ENCODE data around the gene FGD3.

FGD3 gene

DNA sequence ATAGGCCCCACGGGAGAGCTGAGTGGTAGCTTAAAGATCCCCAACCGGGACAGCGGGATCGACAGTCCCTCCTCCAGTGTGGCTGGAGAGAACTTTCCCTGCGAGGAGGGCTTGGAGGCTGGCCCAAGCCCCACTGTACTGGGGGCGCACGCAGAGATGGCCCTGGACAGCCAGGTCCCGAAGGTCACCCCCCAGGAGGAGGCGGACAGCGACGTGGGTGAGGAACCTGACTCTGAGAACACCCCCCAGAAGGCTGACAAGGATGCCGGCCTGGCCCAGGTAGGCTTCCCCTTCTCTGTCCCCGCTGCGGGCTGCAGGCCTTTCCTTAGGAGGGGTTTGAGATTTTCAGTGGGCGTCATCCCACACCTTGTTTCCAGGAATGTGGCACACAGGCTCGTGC lies 29.1 kb downstream of the FGD3 start:
- Histone ChIP-seq H3K9me3 (ENCODE audit: control insufficient read depth in 1 of 2, low read length in 2 of 2) (no peaks in the 10 kb centered on the region), H3K27me3 (ENCODE audit: control insufficient read depth in 1 of 2, insufficient read depth in 2 of 2, low read length in 2 of 2) (no peaks in the 10 kb centered on the region), H3K4me3 (ENCODE audit: low read depth in 1 of 2, low read length in 2 of 2) (no peak overlapping the region), H3K4me1 (ENCODE audit: control insufficient read depth in 1 of 2, insufficient read depth in 2 of 2, low read length in 2 of 2) (peaks cover 3 to 8% of the 10 kb centered on the region in 2 donors), H3K36me3 (ENCODE audit: control insufficient read depth in 1 of 2, insufficient read depth in 2 of 2, low read length in 2 of 2) (peaks cover 0 to 14% of the 10 kb centered on the region in 2 donors), H3K27ac (ENCODE audit: low read depth, low read length) (no peak overlapping the region), H3K9ac (ENCODE audit: low read depth in 1 of 2, low read length in 2 of 2) (no peak overlapping the region)

DNA sequence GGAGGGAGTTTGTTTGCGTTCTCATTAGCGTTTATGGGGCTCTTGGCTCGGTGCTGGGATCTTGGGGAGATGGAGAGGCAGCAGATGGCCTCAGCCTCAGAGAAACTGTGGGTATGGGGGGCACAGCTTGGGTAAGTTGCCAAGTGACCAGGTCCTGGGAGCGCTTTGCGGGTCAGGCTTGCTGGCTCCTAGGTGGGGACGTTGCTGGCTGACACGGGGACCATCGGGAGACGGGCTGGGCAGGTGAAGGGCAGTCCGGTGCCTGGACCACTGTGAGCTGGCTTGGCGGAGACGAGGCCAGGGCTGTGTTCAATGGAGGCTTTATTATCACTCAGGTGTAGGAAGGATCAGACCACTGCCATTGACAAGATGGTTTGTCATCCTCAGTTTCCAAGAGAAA lies 30.0 kb downstream of the FGD3 start:
- H3K4me3 ChIP-seq (ENCODE audit: low read depth in 1 of 2, low read length in 2 of 2) = no peak overlapping the region
- H3K27me3 ChIP-seq (ENCODE audit: control insufficient read depth in 1 of 2, insufficient read depth in 2 of 2, low read length in 2 of 2) = no peaks in the 10 kb centered on the region
- no peak overlapping the region for H3K9ac ChIP-seq (ENCODE audit: low read depth in 1 of 2, low read length in 2 of 2)
- peaks cover 3 to 8% of the 10 kb centered on the region in 2 donors for H3K4me1 ChIP-seq (ENCODE audit: control insufficient read depth in 1 of 2, insufficient read depth in 2 of 2, low read length in 2 of 2)
- no peaks in the 10 kb centered on the region for H3K9me3 ChIP-seq (ENCODE audit: control insufficient read depth in 1 of 2, low read length in 2 of 2)
- peaks cover 0 to 14% of the 10 kb centered on the region in 2 donors for H3K36me3 ChIP-seq (ENCODE audit: control insufficient read depth in 1 of 2, insufficient read depth in 2 of 2, low read length in 2 of 2)
- no peak overlapping the region for H3K27ac ChIP-seq (ENCODE audit: low read depth, low read length)

DNA sequence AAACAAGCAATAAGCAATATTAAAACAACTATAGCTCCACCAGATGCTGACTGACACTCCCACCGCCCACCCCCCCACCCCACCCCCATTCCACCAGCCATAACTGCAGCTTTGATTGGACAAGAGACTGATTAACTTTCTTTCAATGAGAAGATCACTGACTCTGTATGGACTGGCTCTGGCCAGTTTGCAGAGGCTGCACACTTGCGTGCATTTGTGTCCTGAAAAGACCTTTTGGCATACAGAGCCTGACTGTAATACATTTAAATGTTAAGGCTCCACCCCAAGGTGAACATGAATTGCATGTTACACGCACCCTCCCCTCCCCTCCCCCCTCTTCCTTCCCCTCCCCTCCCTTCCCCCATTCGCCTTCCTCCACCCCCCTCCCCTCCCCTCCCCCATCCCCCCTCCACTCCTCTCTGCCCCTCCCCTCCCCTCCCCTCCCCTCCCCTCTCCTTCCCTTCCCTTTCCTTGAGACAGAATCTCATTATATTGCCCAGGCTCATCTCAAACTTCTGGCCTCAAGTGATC lies 31.1 kb downstream of the FGD3 start:
- H3K27ac ChIP-seq (ENCODE audit: low read depth, low read length) = no peak overlapping the region
- H3K36me3 ChIP-seq (ENCODE audit: control insufficient read depth in 1 of 2, insufficient read depth in 2 of 2, low read length in 2 of 2) = peaks cover 0 to 14% of the 10 kb centered on the region in 2 donors
- no peak overlapping the region for H3K9ac ChIP-seq (ENCODE audit: low read depth in 1 of 2, low read length in 2 of 2)
- H3K27me3 ChIP-seq (ENCODE audit: control insufficient read depth in 1 of 2, insufficient read depth in 2 of 2, low read length in 2 of 2) = no peaks in the 10 kb centered on the region
- peaks cover 3 to 8% of the 10 kb centered on the region in 2 donors for H3K4me1 ChIP-seq (ENCODE audit: control insufficient read depth in 1 of 2, insufficient read depth in 2 of 2, low read length in 2 of 2)
- H3K9me3 ChIP-seq (ENCODE audit: control insufficient read depth in 1 of 2, low read length in 2 of 2) = no peaks in the 10 kb centered on the region
- H3K4me3 ChIP-seq (ENCODE audit: low read depth in 1 of 2, low read length in 2 of 2) = no peak overlapping the region

DNA sequence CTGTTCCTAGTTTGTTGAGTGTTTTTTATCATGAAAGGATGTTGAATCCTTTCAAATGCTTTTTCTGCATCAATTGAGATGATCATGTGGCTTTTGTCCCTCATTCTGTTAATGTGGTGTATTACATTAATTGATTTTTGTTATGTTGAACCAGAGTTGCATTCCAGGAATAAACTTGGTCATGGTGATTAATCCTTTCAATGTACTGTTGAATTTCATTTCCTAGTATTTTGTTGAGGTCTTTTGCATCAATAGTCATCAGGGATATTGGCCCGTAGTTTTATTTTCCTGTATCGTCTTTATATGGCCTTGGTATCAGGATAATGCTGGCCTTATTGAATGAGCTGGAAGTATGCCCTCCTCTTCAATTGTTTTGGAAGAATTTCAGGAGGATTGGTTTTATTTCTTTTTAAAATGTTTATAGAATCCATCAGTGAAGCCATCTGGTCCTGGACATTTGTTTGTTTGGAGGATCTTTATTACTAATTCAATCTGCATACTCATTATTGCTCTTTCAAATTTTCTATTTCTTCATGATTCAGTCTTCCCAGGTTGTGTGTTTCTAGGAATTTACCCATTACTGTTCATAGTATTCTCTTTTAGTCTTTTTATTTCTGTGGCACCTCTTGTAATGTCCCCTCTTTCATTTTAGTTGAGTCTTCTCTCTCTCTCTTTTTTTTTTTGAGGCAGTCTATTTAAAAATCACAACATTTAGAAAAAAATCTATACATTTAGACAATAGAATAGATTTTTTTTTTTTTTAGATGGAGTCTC lies 32.1 kb downstream of the FGD3 start:
- H3K9ac ChIP-seq (ENCODE audit: low read depth in 1 of 2, low read length in 2 of 2) = no peak overlapping the region
- peaks cover 7 to 8% of the 10 kb centered on the region in 2 donors for H3K9me3 ChIP-seq (ENCODE audit: control insufficient read depth in 1 of 2, low read length in 2 of 2)
- peaks cover 0 to 19% of the 10 kb centered on the region in 2 donors for H3K36me3 ChIP-seq (ENCODE audit: control insufficient read depth in 1 of 2, insufficient read depth in 2 of 2, low read length in 2 of 2)
- H3K27ac ChIP-seq (ENCODE audit: low read depth, low read length) = no peak overlapping the region
- H3K4me3 ChIP-seq (ENCODE audit: low read depth in 1 of 2, low read length in 2 of 2) = no peak overlapping the region
- no peaks in the 10 kb centered on the region for H3K27me3 ChIP-seq (ENCODE audit: control insufficient read depth in 1 of 2, insufficient read depth in 2 of 2, low read length in 2 of 2)
- peaks cover 1 to 3% of the 10 kb centered on the region in 2 donors for H3K4me1 ChIP-seq (ENCODE audit: control insufficient read depth in 1 of 2, insufficient read depth in 2 of 2, low read length in 2 of 2)

DNA sequence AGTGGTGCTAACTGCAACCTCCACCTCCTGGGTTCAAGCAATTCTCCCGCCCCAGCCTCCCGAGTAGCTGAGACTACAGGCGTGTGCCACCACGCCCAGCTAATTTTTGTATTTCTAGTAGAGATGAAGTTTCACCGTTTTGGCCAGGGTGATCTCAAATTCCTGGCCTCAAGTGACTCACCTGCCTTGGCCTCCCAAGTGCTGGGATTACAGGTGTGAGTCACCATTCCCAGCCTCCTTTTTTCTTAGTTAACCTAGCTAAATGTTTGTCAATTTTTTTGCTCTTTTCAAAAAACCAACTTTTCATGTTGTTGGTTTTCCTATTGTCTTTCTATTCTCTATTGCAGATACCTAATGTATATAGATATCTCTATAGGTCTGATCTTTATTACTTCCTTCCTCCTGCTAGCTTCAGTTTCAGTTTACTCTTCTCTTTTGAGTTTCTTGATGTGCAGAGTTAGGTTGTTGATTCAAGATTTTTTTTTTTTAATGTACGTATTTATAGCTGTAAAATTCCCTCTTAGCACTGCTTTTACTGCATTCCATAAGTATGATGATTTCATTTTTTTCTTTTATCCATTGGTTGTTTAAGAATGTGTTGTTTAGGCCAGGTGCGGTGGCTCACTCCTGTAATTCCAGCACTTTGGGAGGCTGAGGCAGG lies 32.9 kb downstream of the FGD3 start:
- Histone ChIP-seq H3K36me3 (ENCODE audit: control insufficient read depth in 1 of 2, insufficient read depth in 2 of 2, low read length in 2 of 2) (peaks cover 0 to 19% of the 10 kb centered on the region in 2 donors), H3K27ac (ENCODE audit: low read depth, low read length) (no peak overlapping the region), H3K4me1 (ENCODE audit: control insufficient read depth in 1 of 2, insufficient read depth in 2 of 2, low read length in 2 of 2) (no peaks in the 10 kb centered on the region)

DNA sequence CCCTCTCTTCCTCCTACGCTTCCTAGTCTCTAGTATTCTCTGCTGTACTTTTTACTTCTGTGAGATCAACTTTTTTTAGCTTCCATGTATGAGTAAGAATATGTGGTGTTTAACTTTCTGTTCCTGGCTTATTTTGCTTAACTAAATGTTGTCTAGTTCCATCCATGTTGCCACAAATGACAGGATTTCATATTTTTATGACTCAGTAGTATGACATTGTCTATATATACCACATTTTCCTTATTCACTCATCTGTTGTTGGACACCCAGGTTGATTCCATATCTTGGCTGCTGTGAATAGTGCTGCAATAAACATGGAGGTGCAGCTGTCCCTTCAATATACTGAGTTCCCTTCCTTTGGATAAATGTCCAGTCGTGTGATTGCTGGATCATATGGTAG lies 34.8 kb downstream of the FGD3 start:
- Histone ChIP-seq H3K9ac (ENCODE audit: low read depth in 1 of 2, low read length in 2 of 2) (no peak overlapping the region), H3K4me3 (ENCODE audit: low read depth in 1 of 2, low read length in 2 of 2) (no peak overlapping the region), H3K4me1 (ENCODE audit: control insufficient read depth in 1 of 2, insufficient read depth in 2 of 2, low read length in 2 of 2) (no peaks in the 10 kb centered on the region), H3K36me3 (ENCODE audit: control insufficient read depth in 1 of 2, insufficient read depth in 2 of 2, low read length in 2 of 2) (peaks cover 0 to 10% of the 10 kb centered on the region in 2 donors), H3K27ac (ENCODE audit: low read depth, low read length) (no peak overlapping the region), H3K27me3 (ENCODE audit: control insufficient read depth in 1 of 2, insufficient read depth in 2 of 2, low read length in 2 of 2) (no peaks in the 10 kb centered on the region), H3K9me3 (ENCODE audit: control insufficient read depth in 1 of 2, low read length in 2 of 2) (peaks cover 7 to 8% of the 10 kb centered on the region in 2 donors)

More for the DNA sequence above, 32.9 kb downstream of the FGD3 start:
- Histone ChIP-seq H3K27me3 (ENCODE audit: control insufficient read depth in 1 of 2, insufficient read depth in 2 of 2, low read length in 2 of 2) (no peaks in the 10 kb centered on the region), H3K4me3 (ENCODE audit: low read depth in 1 of 2, low read length in 2 of 2) (no peak overlapping the region), H3K9me3 (ENCODE audit: control insufficient read depth in 1 of 2, low read length in 2 of 2) (peaks cover 7 to 8% of the 10 kb centered on the region in 2 donors), H3K9ac (ENCODE audit: low read depth in 1 of 2, low read length in 2 of 2) (no peak overlapping the region)

DNA sequence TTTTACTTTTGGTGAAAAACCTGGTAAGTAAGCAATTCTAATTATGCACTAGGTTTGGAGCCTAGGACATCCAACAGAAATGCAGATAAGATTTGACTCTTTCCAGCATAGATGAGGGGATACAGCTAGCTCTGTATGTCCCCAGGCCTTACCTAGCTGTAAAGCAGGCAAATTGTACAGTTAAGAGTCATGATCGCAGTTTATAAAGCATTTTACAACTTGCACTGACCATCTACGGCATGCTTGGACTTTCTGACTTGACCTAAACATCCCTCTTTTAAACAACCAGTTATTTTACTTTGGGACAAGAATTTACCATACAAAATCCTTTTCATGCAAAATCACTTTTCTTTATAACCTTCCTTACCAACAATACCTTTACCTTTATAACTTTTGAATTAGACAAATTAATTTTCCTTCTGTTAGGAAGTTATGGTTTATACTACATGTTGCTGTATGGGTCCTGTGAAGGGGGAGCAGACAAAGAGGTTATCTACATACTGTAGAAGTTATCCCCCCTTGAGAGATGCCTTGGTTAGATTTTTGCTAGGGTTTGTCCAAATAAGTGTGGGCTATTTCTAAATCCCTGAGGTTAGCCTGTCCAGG lies 36.8 kb downstream of the FGD3 start:
- Histone ChIP-seq H3K27me3 (ENCODE audit: control insufficient read depth in 1 of 2, insufficient read depth in 2 of 2, low read length in 2 of 2) (no peaks in the 10 kb centered on the region), H3K27ac (ENCODE audit: low read depth, low read length) (no peak overlapping the region), H3K4me1 (ENCODE audit: control insufficient read depth in 1 of 2, insufficient read depth in 2 of 2, low read length in 2 of 2) (peaks cover 0 to 4% of the 10 kb centered on the region in 2 donors), H3K9ac (ENCODE audit: low read depth in 1 of 2, low read length in 2 of 2) (no peak overlapping the region), H3K36me3 (ENCODE audit: control insufficient read depth in 1 of 2, insufficient read depth in 2 of 2, low read length in 2 of 2) (peaks cover 0 to 6% of the 10 kb centered on the region in 2 donors), H3K4me3 (ENCODE audit: low read depth in 1 of 2, low read length in 2 of 2) (no peak overlapping the region), H3K9me3 (ENCODE audit: control insufficient read depth in 1 of 2, low read length in 2 of 2) (peaks cover 7 to 8% of the 10 kb centered on the region in 2 donors)

DNA sequence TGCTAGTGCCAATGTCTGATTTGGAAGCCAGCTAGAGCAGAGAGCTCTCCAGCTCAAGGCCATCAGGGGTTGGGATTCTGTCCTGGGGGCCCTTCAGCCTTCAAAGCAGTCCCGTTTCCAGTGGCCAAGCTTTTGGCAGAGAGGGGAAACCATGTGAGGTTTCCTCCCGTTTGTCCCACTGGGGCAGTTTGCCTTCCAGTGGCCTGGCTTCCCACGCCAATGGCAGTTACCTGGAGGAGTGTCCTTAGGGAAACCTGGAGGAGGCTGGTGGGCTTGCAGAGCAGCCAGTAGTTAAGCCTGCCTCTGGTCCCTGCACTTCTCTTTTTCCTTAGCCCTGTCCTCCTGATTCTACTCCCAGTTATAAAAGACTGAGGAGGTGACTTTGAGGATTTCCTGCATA lies 37.7 kb downstream of the FGD3 start:
- Histone ChIP-seq H3K27me3 (ENCODE audit: control insufficient read depth in 1 of 2, insufficient read depth in 2 of 2, low read length in 2 of 2) (no peaks in the 10 kb centered on the region), H3K36me3 (ENCODE audit: control insufficient read depth in 1 of 2, insufficient read depth in 2 of 2, low read length in 2 of 2) (peaks cover 0 to 6% of the 10 kb centered on the region in 2 donors), H3K9me3 (ENCODE audit: control insufficient read depth in 1 of 2, low read length in 2 of 2) (peaks cover 7 to 8% of the 10 kb centered on the region in 2 donors), H3K4me3 (ENCODE audit: low read depth in 1 of 2, low read length in 2 of 2) (no peak overlapping the region), H3K4me1 (ENCODE audit: control insufficient read depth in 1 of 2, insufficient read depth in 2 of 2, low read length in 2 of 2) (peaks cover 0 to 4% of the 10 kb centered on the region in 2 donors), H3K27ac (ENCODE audit: low read depth, low read length) (no peak overlapping the region), H3K9ac (ENCODE audit: low read depth in 1 of 2, low read length in 2 of 2) (no peak overlapping the region)

DNA sequence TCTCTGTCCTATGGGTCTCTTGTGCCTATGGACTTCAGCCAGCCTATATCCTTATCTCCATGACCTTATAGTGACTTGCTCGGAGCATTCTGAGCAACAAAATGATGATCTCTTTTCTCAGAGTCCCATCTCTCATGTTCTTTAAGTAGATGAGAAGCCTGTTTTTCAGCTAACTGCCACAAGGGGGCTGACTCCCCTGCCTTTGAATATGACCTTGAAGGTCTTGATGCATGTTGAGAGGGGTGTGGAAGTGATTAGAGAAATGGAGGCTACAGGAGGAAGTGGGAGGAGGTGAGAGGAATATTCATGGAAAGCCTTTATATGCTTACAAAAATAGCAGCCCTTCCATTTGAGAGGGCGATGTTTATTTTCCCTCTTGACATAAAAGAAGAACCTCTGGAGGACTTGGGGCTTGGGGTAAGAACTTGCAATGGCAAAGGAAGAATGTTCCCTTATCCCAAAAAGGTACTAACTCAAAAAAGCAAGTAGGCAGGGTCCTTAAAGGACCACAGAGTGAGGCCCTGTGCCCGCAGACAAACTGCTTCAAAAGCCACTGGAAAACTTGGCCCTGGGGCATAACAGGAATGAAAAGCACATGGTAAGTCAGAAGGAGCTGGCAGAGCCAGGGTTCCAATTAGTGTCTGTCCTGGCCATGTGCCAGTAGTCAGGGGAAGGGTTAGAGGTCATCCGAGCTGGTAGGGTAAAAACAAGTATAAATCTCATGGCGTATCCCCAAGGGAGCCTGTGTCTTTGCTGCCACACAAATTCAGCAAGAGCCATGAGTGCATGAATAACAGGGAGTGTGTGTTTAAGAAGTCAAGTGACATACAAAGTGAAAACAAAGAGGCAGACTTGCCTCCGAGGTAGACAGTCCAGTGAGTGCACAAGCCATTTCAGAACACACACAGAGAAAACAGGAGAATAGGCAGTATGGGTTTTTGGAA lies 39.1 kb downstream of the FGD3 start:
- no peak overlapping the region for H3K4me3 ChIP-seq (ENCODE audit: low read depth in 1 of 2, low read length in 2 of 2)
- peaks cover 7 to 8% of the 10 kb centered on the region in 2 donors for H3K9me3 ChIP-seq (ENCODE audit: control insufficient read depth in 1 of 2, low read length in 2 of 2)
- H3K9ac ChIP-seq (ENCODE audit: low read depth in 1 of 2, low read length in 2 of 2) = no peak overlapping the region
- H3K36me3 ChIP-seq (ENCODE audit: control insufficient read depth in 1 of 2, insufficient read depth in 2 of 2, low read length in 2 of 2) = peaks cover 0 to 6% of the 10 kb centered on the region in 2 donors
- no peak overlapping the region for H3K27ac ChIP-seq (ENCODE audit: low read depth, low read length)
- H3K4me1 ChIP-seq (ENCODE audit: control insufficient read depth in 1 of 2, insufficient read depth in 2 of 2, low read length in 2 of 2) = peaks cover 0 to 4% of the 10 kb centered on the region in 2 donors
- H3K27me3 ChIP-seq (ENCODE audit: control insufficient read depth in 1 of 2, insufficient read depth in 2 of 2, low read length in 2 of 2) = no peaks in the 10 kb centered on the region
